ENCODE results near the gene NPL. TPM values are rescaled to one million over a fixed set of nuclear protein-coding genes. Genes with fewer than 3 reads are reported as not detected.

Gene NPL
- total and polyA plus RNA-seq, 9 of the 15 experiments (the other 6 are each of a cell fraction or from before 2014, with no cell fraction given): 9.9 to 22.3 (median 14.2) TPM

- TF ChIP-seq KLF1 (tag; IDR thresholded peaks at IDR 0.05) (0 out of 2 replicates have a peak, but pooled peaks have one; percentile 30), KHSRP (IDR thresholded peaks at IDR 0.05) (no peak), PHF21A (IDR thresholded peaks at IDR 0.05; ENCODE audit: borderline replicate concordance, low read depth) (no peak), CEBPB (tag; IDR thresholded peaks at IDR 0.05) (no peak), TCF7L2 (IDR thresholded peaks at IDR 0.05; ENCODE audit: low read depth, low read length) (no peak), MCM7 (IDR thresholded peaks at IDR 0.05) (no peak), ELF2 (CRISPR knock-in tag; IDR thresholded peaks at IDR 0.05) (peak; percentile 83), MTF1 (CRISPR knock-in tag; IDR thresholded peaks at IDR 0.05; ENCODE audit: borderline replicate concordance) (no peak), THAP7 (CRISPR knock-in tag; IDR thresholded peaks at IDR 0.05) (peak; percentile 28; the same call in 1 of the 2 replicates), ZNF586 (CRISPR knock-in tag; conservative IDR thresholded peaks at IDR 0.05) (0 out of 2 replicates have a peak, but pooled peaks have one; percentile 31), TAL1 (IDR thresholded peaks at IDR 0.05) (no peak), ETV5 (CRISPR knock-in tag; IDR thresholded peaks at IDR 0.05; ENCODE audit: low read depth) (peak; percentile 67), ZBTB40 (IDR thresholded peaks at IDR 0.05) (peak; percentile 70), ZBTB40 (CRISPR knock-in tag; IDR thresholded peaks at IDR 0.05) (peak; percentile 44), TARDBP (IDR thresholded peaks at IDR 0.05) (0 out of 2 replicates have a peak, but pooled peaks have one; percentile 42), ZNF561 (CRISPR knock-in tag; conservative IDR thresholded peaks at IDR 0.05) (0 out of 2 replicates have a peak, but pooled peaks have one; percentile 14), ZNF354B (CRISPR knock-in tag; IDR thresholded peaks at IDR 0.05) (no peak), ZNF12 (CRISPR knock-in tag; IDR thresholded peaks at IDR 0.05) (peak; percentile 85), RBM14 (IDR thresholded peaks at IDR 0.05; ENCODE audit: borderline replicate concordance, insufficient read depth, low read depth, low read length) (0 out of 2 replicates have a peak, but pooled peaks have one; percentile 49), ZBTB1 (CRISPR knock-in tag; IDR thresholded peaks at IDR 0.05; ENCODE audit: borderline replicate concordance, low read depth) (peak; percentile 80)
Measured at GRCh38 chr1:182789138-182790076, at the start of gene NPL (continued).

Measured in K562 (cell line).